Lower lobe of right lung (tissue), 2 donors: ENCODE data around the gene CTCFL. TPM values are rescaled to one million over a fixed set of nuclear protein-coding genes. Genes with fewer than 3 reads are reported as not detected.
"Not testable (repeated sequence)": the region's sequence is repeated elsewhere in the genome, so short reads cannot be mapped to it uniquely, and the experiment has no call there.

Source experiments
- ATAC-seq, 2 donors: fragments of 200-7000 bp; cut with Tn5 transposase; one replicate each; pipeline ENCODE4 v1.9.1; 2020 to 2022; ENCODE audit warnings: mild to moderate bottlenecking in 2 of 2, moderate library complexity in 2 of 2
- DNase-seq: peaks from one replicate; pipeline ENCODE4 v3.0.0-alpha.2; 2020
- H3K27ac ChIP-seq: fragments of 200-600 bp; one replicate; pipeline ENCODE4 v1.8.0; 2022
- H3K27me3 ChIP-seq: fragments of 200-600 bp; one replicate; pipeline ENCODE4 v1.8.0; 2022; ENCODE audit warnings: low read depth
- H3K36me3 ChIP-seq: fragments of 200-600 bp; one replicate; pipeline ENCODE4 v1.8.0; 2022; ENCODE audit warnings: mild to moderate bottlenecking
- H3K4me1 ChIP-seq: fragments of 200-600 bp; one replicate; pipeline ENCODE4 v1.8.0; 2022
- H3K4me3 ChIP-seq: fragments of 200-600 bp; one replicate; pipeline ENCODE4 v1.8.0; 2022; ENCODE audit warnings: mild to moderate bottlenecking
- H3K9me3 ChIP-seq: fragments of 200-600 bp; one replicate; pipeline ENCODE4 v1.8.0; 2022
- intact Hi-C: fragments of 100-400 bp; cut with DNase I; formaldehyde crosslinking; loops from one replicate; pipeline ENCODE4 v1.11.0; 2022
- total RNA-seq: library from RNA; stranded (reverse); fragmentation: NEBNext Ultra II Directional; extraction: Animal tissue kit (Norgen Biotek cat#: 25700); gene quantifications from one replicate; pipeline ENCODE4 v1.2.1, GENCODE V29; 2021
- TF ChIP-seq, protein P1 (sequence below): fragments of 200-600 bp; IDR thresholded peaks from one replicate; pipeline ENCODE4 v1.8.0; 2022; ENCODE audit warnings: antibody characterized with exemption, mild to moderate bottlenecking
- donor health status: DM: no; HTN: yes; CAD: no; lungs with severe emphysema.

CTCFL gene
- total RNA-seq, 1 donor from 2014 or later = not detected

DNA sequence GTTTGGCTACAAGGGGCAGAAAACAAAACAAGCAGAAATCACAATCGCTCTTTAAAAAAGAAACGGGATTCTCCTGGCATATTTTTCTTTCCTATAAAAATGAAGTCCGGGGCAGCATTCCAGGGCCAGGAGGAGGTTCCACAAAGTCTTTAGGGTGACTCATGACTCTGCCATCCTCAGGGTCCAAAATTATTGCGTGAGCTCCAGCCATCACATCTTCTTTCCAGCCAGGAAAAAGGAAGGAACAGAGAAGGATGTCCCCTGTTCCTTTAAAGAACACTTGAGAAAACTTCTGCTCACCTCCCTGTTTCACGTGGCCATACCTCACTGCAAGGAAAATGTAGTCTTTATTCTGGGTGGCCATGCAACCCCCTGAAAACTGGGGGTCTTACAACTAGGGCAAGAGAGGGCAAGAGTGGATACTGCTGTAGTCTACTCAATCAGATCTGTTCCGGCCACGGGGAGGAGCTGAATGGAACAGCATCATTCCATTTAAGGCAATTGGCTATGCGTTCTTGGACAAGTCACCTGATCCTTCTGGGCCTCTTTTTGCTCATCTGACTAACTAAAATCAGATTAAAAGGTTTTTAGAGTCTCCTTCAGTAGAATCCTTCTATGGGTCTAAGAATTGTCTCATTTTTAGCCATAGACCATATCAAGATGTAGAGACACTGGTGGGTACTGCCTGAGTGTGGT is 49.4 kb downstream of the CTCFL start:
- ATAC-seq = no peak
- H3K9me3 ChIP-seq = no peaks in the 10 kb centered on the region
- no peak for DNase-seq

DNA sequence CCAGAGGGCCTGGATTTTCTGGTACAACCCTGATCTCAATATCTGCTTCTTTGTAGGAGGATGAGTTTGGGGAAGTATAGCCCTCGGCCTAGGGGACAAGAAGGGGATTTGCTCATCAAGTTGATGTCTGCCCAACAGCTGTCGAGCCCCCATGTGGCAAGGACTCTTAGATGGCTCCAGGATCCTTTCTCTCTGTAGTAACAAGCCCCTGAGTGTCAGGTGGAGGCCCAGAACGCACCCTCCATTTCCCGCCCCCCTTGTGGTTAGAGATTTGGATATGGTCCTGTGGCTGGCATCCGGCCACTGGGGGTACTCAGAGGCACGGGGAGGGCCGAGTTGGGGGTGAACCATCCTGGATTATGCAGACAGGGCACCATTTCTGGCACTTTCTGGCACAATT is 50.1 kb downstream of the CTCFL start:
- Histone ChIP-seq H3K36me3 (no peaks in the 10 kb centered on the region), H3K27me3 (peaks cover 20% of the 10 kb centered on the region), H3K9me3 (no peaks in the 10 kb centered on the region), H3K27ac (no peak overlapping the region), H3K4me3 (no peak overlapping the region), H3K4me1 (peaks cover 10% of the 10 kb centered on the region)
- no peak for ATAC-seq
- intact Hi-C loops = no loop called here
- peak; percentile 27 for DNase-seq
- TF ChIP-seq, protein P1, sequence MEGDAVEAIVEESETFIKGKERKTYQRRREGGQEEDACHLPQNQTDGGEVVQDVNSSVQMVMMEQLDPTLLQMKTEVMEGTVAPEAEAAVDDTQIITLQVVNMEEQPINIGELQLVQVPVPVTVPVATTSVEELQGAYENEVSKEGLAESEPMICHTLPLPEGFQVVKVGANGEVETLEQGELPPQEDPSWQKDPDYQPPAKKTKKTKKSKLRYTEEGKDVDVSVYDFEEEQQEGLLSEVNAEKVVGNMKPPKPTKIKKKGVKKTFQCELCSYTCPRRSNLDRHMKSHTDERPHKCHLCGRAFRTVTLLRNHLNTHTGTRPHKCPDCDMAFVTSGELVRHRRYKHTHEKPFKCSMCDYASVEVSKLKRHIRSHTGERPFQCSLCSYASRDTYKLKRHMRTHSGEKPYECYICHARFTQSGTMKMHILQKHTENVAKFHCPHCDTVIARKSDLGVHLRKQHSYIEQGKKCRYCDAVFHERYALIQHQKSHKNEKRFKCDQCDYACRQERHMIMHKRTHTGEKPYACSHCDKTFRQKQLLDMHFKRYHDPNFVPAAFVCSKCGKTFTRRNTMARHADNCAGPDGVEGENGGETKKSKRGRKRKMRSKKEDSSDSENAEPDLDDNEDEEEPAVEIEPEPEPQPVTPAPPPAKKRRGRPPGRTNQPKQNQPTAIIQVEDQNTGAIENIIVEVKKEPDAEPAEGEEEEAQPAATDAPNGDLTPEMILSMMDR = no peak

More for the DNA sequence above, 49.4 kb downstream of the CTCFL start:
- H3K27me3 ChIP-seq = peaks cover 20% of the 10 kb centered on the region
- H3K4me1 ChIP-seq = peaks cover 10% of the 10 kb centered on the region
- TF ChIP-seq, protein P1 = no peak
- H3K4me3 ChIP-seq = no peak overlapping the region
- intact Hi-C loops = no loop called here
- no peak overlapping the region for H3K27ac ChIP-seq
- no peaks in the 10 kb centered on the region for H3K36me3 ChIP-seq

DNA sequence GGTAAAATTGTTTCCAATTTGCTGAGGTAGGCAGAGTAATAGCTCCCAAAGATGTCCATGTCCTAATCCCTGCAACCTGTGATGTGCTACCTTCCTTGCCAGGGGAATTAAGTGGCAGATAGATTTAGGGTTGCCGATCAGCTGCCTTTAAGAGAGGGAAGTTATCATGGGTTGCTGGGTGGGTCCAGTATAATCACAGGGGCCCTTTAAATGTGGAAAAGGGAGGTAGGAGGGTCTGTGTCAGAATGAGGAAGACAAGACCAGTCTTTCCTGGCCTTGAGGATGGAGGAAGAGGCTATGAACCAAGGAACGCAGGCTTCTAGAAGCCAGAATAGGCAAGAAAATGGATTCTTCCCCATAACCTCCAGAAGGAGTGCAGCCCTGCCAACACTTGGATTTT is 50.7 kb downstream of the CTCFL start:
- Histone ChIP-seq H3K4me3 (no peak overlapping the region), H3K27me3 (peaks cover 16% of the 10 kb centered on the region), H3K4me1 (peaks cover 10% of the 10 kb centered on the region), H3K9me3 (no peaks in the 10 kb centered on the region), H3K27ac (no peak overlapping the region), H3K36me3 (no peaks in the 10 kb centered on the region)
- TF ChIP-seq, protein P1 = no peak
- intact Hi-C loops = no loop called here
- no peak for ATAC-seq
- no peak for DNase-seq

DNA sequence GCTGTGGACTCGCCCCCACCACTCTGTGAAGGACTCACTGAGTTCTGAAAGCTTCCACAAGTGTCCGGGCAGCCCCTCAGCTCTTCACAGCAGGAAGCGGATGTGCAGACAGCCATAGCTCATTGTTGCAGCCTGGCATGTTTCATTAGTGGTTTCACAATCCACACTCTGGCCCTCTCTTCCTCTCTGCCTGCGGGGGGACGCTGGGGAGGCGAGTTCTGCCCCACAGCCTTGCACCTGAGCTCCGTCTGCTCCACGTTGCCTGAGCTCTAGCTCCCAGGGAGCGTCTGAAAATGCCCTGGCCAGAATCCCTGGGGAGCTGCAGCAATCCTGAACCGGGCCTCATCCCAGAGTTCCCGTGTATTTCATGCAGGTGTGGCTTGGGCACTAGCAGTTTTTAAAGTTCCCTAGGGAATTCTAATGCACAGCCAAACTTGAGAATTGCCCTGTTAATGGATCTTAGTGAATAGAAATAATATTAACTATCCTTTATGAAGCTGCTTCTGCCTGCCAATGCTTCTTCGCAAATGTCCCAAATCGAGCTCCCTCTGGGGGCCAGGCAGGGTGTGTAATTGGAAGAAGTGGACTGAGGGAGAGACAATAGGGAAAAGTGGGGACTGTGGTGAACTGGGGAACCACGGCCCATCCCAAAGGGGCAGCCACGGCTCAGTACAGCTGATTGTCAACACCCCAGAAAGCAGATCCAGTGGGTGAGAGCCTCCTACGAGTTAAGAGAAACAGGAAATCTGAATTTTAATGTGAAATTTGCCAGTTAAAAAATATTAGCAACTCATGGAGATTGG is 51.5 kb downstream of the CTCFL start:
- H3K4me3 ChIP-seq = no peak overlapping the region
- DNase-seq (peak; percentile 66), ATAC-seq (peak; percentile 81 to 82)
- intact Hi-C loops = no loop called here
- no peaks in the 10 kb centered on the region for H3K36me3 ChIP-seq
- peaks cover 10% of the 10 kb centered on the region for H3K4me1 ChIP-seq
- peaks cover 10% of the 10 kb centered on the region for H3K27me3 ChIP-seq
- peak overlapping the region; percentile 3 for H3K27ac ChIP-seq
- TF ChIP-seq, protein P1 = peak; percentile 5
- no peaks in the 10 kb centered on the region for H3K9me3 ChIP-seq

DNA sequence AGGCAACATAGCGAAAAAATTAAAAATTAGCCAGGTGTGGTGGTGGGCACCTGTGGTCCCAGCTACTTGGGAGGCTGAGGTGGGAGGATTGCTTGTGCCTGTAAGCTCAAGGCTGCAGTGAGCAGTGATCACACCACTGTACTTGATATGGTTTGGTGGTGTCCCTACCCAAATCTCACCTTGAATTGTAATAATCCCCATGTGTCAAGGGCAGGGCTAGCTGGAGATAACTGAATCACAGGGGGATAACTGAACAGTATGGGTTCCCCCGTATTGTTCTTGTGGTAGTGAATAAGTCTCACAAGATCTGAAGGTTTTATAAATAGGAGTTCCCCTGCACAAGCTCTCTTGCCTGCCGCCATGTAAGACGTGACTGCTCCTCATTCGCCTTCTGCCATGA is 52.5 kb downstream of the CTCFL start:
- H3K4me1 ChIP-seq, H3K4me3 ChIP-seq, H3K27ac ChIP-seq, H3K9me3 ChIP-seq, intact Hi-C loops, H3K36me3 ChIP-seq, H3K27me3 ChIP-seq, ATAC-seq: not testable (repeated sequence)
- peak; percentile 2 for DNase-seq
